Activated CD4-positive, alpha-beta T cell treated with anti-CD3 and anti-CD28 coated beads for 4 hours (primary cell): ENCODE measurements around the gene FA2H.

ENCODE experiments used
- DNase-seq, 2 donors: peaks; one replicate each; pipeline ENCODE4 v3.0.0-alpha.2; 2020

The FA2H gene

DNA sequence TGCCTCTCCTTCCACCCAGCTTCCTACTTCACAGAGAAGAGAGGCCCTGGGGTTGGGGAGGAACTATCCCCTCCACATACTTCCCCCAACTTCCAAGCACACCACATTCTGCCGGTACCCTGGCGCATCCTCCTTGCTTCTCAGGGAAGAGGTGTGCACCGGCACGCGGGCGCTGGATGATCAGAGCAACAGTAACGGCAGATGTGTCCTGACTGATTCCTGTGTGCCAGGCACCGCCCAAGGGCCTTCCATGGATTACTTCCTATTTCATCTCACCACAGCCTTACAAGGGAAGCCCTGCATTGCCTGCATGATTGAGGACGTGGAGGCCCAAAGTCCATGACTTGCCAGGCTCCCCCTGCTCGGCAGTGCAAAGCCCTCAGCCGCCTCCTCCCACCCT lies 52.9 kb downstream of the FA2H start:
- no peak for DNase-seq

DNA sequence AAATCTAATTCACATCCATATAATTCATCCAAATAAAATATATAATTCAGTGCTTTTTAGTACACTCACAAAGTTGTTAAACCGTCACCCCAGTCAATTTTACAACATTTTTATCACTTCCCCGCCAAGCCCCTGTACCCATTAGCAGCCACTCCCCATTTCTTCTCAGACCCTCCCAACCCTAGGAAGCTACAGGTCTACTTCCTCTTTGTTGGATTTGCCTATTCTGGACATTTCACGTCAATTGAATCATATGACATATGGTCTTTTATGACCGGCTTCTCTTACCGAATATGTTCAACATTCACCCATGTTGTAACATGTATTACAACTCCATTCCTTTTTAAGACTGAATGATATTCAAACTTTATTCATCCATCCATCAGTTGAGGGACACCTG lies 54.0 kb downstream of the FA2H start:
- DNase-seq, result no peak

DNA sequence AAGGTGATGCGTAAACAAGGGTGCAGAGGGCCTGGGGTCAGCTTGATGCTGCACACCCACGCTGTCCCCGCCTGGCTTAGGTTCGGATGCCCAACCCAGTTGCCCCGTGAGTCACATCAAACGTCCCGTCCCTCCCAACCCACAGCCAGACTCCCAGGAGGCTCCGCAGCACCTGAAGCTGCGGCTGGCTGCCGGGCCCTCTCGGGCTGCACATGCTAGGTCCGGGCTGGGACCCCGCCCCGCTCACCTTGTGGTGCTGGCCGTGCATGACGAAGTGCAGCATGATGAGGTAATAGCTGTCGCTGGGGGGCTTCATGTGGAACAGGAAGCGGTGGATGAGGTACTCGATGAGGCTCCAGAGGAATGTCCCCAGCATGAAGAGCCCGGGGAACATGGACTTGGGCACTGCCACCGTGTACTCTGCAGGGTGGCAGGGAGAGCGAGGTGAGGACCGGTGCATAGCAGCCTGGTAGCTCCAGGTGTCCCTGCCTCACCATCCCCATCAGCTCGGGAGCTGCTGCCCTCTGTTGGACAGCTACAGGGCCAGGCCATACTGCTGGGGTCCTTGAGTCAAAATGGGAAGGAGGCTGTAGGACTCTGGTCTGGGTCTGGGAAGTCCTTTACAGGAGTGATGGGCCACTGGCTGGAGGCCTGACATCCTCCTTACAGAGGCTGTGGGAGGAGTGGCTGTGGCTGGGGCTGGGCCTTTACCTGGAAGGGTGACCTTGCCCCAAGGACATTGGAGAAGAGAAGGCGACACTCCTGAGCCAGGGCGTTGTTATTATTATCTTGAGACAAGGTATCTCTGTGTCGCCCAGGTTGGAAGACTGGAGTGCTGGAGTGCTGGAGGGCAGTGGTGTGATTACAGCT lies 55.6 kb downstream of the FA2H start:
- DNase-seq, result no peak

DNA sequence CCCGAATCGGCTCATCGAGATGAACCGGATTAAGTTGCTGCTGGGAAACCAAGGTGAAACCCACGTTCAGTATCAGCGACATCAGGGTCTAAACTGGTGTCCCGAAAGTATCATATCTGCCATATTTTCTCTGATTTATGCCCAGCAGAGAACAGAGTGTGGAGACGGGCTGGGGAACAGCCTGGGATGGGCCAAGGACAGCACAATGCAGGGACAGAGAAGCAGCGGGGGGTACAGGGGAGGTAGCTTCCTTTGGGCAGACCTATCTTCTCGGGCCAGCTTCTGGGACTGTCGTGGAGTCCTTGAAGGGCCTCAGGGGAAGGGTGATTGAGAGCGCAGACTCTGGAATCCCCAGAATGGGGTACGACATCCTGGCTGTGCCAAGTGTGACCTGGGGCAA lies 56.5 kb downstream of the FA2H start:
- DNase-seq, result no peak

DNA sequence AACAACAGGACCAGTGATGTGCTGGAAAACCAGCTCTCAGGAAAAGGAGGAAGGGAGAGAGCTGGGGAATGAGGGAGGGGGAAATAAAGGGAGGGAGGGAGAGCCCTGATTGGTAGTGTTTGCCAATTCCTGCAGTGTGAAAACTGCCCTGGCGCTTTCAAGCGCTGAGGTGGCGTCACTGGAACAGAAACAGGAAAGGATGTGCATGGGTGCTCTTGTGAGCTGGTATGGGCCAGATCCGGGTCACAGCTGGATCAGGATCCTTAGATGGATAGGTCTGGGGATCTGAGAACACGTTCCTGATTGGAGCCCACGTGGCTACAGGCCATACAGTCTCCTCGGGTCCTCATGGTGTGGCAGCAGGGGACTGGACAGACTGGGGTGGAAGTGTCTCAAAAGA lies 57.3 kb downstream of the FA2H start:
- no peak for DNase-seq

DNA sequence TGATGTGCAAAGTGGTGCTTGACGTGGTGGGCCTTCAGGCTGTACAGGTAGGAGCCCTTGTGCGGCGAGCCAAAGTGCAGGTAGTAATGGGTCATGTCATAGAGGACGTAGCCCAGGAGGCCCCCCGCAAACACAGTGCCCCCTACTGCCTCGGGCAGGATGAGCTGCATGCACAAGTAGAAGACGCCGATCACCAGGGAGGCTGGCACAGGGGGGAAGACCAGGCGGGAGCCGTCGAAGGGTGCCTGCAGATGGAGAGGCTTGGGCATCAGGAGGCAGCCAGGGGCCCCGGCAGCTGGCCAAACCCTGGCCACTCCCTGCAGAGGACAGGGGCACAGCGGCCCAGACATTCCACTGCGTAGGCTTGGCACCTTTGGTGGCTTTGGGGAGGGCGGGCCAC lies 58.3 kb downstream of the FA2H start:
- no peak for DNase-seq

DNA sequence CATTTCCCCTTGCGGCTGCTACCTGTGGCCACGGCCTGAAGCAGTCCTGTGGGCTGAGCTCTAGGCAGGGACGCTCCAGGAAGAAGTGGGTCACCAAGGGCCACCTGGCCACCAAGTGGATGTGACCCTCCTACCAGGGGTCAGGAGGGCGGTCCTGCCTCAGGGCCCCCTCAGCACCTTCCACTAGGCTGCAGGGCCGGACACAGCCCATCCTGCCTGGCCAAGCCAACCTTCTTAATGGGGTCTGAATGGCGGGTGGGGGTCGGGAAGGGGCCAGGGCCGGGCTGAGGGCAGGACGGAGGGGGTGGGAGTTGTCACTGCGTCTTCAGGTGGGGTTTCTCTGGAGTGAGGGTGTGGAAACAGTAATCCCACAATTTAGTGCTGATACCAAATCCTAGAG lies 60.7 kb downstream of the FA2H start:
- DNase-seq, result no peak

DNA sequence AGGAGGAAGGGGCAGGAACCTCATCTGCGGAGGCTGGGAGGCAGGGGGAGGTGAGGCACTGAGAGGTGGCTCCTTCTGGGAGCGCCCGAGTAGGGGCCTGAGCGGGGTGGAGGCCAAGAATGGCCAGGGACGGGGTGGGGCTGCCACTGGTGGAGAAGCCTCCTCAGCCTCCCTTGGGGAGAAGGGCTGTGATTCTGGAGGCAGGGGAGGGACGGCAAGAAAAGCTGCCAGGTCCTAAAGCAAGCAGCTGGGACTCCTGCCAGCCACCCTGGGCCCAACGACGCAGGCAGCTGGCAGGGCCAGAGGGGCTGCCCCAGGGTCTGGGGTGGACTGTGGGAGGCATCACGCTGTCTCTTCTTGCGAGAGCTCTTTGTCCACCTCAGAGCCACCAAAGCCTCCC lies 61.3 kb downstream of the FA2H start:
- no peak for DNase-seq

DNA sequence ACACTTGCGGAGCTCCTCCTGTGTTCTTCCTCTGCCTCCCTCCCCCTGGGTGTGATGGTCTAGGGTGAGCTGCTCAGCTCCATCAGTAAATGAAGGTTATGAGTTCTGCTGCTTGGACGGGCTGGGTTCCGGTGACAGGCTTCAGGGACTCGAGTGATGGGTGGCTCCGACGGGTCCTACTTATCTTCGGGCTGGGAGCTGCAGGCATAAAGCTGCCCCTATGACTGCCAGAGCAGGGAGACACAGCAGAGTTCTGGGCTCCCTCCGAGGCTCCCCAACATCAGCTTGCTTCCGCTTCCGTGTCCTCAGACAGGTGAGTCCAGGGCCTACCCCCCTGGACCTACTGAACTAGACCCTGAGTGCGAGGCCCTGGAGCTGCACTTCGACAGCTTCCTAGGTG lies 62.7 kb downstream of the FA2H start:
- no peak for DNase-seq

DNA sequence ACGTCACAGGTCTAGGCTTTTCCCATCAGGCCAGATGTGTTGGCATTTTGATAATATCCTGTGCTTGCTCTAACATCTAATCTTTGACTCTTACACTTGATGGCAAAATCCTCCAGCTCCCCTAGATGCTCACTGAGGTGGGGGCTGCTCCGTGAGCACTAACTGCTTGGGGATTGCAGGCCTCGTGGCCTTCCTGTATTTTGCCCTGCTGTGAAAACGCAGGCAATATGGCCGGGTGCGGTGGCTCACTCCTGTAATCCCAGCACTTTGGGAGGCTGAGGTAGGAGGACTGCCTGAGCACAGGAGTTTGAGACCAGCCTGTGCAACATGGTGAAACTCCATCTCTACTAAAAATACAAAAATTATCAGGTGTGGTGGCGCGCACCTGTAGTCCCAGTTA lies 64.2 kb downstream of the FA2H start:
- no peak for DNase-seq

DNA sequence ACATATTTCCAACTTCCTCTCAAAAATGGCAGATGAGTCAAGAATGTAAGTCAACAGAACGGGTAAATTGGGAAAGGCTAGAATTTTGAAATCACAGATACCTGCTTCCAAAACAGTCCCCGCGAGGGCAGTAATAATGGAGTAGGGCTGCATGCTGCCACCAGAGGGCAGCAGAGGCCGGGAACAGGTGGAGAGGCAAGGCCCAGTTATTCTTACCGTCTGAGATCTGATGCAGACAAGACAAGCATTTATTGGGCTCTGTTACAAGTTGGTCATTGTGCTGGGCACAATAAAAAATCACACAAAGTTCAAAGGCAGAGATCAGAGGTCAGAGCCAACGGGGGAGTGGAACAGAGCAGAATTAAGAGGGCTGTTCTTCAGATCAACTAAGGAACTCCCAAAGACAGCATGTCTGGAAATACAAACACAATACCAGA lies 65.2 kb downstream of the FA2H start:
- DNase-seq, result peak; percentile 75 to 85

DNA sequence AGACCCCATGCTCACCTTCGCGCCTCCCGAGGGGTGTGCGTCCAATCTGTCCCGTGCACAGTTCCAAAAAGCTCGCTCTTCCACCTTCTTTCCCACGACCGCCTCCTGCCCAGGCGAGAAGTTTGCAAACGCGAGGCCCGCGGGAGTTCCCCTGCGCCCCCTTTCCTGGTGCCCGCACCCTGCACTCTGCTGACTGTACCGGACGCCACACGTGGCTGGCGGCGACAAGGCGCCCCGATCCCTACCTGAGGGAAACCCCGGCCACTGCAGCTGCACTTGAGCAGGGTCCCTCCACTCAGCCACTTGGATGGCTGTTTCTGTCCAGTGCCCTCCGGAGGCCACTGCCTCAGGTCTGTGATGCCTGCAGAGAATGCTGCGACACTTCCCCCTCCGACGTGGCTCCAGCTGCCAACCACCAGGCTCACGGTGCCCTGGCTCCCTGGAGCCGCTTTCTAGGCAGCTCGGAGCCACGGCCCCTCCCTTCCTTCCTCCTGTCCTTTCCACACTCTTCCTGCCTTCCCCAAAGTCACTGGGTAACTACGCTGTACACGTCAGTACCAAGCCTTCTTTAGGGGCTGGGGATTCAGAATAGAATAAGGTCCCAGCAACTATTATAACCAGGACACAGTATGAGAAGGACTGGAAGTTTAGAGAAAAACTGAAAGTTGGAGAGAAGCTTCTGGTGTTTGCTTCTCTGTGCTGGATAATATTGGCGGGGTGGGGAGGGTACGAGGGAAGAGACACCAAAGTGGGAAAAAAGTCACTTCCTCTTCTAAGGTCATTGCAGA lies 74.0 kb downstream of the FA2H start, which contains the start of gene MLKL:
Gene MLKL (minus strand): TSS at position 425 of the 788 bp plus-strand sequence. CDS start 5,105 bp downstream, outside the sequence.
- peak; percentile 57 to 65 for DNase-seq

DNA sequence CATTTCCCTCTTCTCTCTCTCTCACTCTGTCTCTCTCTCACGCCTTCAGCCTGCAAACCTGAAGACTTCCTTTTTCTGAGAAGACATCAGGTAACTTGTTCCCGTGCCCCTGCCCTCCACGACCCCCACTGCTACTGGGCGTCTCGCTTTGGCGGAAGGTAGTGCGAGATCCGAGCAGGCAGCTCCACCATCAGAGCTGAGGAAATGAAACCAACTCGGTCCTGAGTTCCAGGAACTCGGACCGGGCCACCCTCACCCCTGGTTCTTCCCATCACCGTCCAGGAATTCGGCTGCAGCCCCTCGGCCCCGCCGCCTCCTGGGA lies 74.5 kb downstream of the FA2H start:
- DNase-seq, result peak in 1 of 2 donors; percentile 26

DNA sequence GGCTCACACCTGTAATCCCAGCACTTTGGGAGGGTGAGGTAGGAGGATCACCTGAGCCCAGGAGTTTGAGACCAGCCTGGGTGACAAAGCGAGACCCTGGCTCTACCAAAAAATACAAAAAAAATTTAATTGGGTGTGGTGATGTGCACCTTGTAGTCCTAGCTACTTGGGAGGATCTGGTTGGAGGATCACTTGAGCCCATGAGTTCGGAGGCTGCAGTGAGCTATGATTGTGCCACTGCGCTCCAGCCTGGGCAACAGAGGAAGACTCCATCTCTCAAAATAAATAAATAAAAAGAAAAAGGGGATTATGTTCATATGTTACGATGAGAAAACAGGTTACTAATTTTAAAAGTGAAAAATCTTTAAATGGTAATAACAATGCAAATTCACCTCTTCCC lies 75.0 kb downstream of the FA2H start:
- DNase-seq, result no peak

DNA sequence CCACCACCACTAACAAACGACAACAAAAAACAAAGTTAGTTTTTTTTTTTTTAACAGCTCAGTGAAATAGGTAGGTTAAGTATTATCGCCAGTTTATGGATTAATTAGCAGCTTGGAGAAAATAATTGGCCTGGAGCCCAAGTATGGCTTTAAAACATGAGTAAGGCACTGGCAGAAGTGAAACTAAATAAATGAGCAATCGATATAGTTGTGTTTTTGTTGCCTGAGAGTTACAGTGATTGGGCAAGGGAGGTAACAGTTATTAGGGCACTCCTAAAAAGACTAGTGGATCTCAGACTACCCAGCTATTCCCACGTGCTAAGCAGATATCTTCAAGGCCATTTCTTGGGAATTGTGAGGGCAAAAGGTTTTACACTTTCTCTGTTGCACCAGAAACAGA lies 76.4 kb downstream of the FA2H start:
- no peak for DNase-seq

DNA sequence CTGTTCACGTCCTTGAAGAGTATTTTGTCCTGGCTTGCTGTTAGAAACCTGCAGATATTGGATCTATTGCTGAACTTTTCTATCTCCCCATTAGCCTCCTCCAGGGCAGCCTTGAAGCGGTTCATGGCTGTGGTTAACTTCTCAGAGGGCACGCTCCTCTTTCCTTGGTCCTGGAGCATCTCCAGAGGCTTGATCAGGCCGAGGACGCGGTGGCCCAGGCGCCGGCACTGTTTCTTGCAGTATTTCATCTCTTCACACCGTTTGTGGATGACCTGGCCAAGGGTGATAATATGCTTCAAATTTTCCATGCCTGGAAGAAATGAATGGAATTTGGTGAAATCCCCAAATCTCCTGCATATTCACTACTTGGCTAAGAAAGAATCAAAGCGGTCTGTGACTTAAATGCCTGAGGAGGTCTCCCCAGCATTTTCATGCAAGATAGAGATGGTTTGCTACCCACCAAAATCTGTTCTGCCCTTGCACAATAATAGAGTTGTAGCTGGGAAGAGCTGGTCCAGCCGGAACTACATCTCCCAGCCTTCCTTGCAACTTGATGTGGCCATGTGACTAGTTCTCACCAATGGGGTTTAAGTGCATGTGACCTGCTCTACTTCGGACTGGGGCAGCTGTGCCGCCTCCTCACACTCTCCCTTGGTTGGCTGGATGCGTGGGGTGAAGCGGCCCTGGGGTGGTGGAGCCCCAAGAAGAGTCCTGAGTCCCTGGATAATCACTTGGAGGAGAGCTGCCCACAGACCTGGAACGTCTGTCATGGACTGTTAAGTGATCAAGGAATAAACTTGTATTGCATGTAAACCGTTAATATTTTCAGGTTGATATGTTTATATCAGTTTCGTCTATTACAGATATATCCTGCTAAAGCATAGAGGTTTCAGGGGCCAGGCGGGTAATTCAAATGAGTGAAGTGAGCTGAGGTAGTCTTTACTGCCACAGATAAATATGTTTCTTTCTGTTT lies 78.9 kb downstream of the FA2H start:
- peak; percentile 37 to 58 for DNase-seq

DNA sequence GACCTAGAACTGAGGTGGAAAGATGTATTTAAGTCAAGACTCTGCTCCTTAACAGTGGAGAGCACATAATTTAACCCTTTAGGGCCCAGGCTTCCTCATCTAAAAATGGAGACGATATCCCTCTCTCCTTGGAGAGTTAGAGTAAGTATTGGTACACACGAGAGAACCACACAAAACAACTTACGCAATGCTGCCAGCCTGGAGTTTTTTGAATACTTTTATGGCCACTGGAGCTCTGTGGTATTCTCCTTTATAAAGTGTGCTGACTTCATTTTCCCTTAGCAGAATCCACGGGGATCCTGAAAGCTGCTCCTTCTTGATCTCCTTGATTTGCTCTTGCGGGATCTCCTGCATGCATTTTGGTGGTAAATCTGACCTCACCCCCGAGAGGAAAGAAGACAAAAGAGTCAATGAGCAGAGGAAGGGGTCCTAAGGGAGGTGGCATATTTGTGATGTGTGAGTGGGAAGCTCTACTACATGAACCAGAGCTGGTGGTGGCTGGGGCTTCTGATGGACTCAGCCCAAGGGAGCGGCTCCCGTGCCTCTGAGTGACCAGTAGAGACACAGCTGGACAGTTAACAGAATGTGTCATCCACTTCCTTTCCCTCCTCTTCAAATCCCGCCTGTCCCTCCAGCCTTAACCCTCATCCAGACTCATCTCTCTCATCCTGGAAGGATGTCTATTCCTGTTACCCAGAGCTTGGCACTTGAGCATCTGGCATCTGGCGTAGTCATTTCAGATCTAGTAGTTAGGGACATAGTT lies 83.3 kb downstream of the FA2H start:
- DNase-seq, result no peak

DNA sequence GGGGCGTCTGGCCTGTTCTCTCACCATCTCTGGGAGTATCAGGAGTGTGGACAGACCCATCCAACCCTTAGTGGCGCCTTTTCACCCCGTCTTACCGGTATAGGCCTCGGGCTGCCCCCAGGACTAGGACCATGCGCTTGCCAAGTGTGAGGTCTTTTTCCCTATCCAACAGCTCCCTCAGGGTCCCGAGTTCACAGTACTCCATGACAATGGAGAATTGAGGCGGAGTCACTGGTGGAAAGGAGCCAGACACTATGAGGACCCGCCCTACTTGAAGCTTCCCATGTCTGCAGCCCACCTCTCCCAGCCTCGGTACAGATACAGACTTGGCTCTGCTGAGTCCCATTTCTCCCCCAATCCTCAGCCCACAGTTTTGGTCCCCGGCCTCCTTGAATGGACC lies 92.1 kb downstream of the FA2H start:
- no peak for DNase-seq

DNA sequence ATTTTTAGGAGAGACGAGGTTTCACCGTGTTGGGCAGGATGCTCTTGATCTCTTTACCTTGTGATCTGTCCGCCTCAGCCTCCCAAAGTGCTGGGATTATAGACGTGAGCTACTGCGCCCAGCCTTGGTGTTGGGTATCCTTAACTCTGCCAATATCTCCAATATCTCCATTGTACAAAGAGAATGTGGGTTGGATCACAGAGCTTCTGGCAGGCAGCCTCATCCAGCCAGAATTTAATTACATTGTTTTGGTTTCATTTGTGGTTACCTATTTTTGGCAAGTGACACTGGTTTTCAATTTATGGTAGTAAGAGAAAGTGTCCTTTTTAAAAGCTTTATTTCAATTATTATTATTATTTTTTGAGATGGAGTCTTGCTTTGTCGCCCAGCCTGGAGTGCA lies 93.9 kb downstream of the FA2H start:
- DNase-seq, result no peak

DNA sequence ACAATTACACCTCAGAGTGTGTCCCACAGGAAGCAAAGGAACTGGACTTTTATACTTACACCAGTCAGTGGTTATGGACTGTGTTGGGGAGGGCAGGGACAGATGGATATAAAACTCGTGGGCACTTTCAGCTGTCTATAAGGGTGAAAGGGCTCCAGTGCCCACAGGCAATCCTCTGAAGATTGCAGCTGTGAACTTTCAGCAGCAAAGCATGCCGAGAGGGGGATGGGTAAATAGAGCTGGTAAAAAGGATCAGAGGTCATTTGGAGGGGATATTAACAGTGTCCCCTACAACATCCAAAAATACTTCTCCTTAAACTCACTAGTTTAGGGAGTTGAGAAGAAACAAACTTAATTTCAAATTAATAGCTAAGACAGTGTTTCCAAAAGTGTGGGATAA lies 94.6 kb downstream of the FA2H start:
- DNase-seq, result no peak

DNA sequence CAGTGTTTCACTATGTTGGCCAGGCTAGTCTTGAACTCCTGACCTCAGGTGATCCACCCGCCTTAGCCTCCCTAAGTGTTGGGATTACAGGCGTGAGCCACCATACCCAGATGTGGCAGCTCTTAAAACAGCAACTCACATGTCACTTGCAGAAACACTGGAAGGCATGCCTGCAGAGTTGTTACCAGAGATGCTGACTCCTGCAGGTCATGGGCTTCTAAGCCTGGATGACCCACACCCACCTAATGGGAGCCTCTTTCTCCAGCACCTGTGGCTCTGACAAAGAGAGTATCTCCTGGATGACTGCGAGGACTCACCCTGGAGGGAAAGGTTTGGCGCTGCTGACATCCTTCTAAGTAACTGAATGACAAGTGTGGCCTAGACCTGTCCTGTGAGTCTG lies 96.8 kb downstream of the FA2H start:
- no peak for DNase-seq

DNA sequence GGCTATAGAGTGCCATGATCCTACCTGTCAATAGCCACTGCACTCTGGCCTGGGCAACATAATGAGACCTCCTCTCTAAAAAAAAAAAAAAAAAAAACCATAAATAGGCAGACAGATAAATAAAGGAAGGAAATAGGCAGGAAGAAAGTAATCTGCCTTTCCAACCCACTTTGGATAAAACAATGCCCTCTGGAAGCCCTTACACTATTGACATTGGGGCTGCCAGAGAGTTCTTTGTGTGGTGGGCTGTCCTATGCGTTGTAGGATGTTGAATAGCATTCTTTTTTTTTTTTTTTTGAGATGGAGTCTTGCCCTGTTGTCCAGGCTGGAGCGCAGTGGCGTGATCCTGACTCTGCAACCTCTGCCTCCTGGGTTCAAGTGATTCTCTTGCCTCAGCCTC lies 100.7 kb downstream of the FA2H start:
- no peak for DNase-seq
